ENCODE data around the gene RHOJ. TPM values are rescaled to one million over a fixed set of nuclear protein-coding genes. Genes with fewer than 3 reads are reported as not detected.

The RHOJ gene
- total and polyA plus RNA-seq, 2 donors (not counting 1 experiment from before 2014, with no cell fraction given) = not detected

- intact Hi-C loops (cut with micrococcal nuclease) = no loop called here
- Histone ChIP-seq H4K20me1 (ENCODE audit: control insufficient read depth, insufficient read depth, low read length, poor library complexity, severe bottlenecking) (no peaks in the 10 kb centered on the region), H3K4me3 (ENCODE audit: control extremely low read depth in 1 of 5, extremely low read depth in 1 of 5, insufficient read depth in 1 of 5, low read depth in 2 of 5, low read length in 4 of 5) (no peak overlapping the region), H3K36me3 (replicated peaks in 1 of 2; ENCODE audit: control extremely low read depth in 1 of 2, control insufficient read depth in 1 of 2, extremely low read depth in 1 of 2, insufficient read depth in 2 of 2, low read length in 1 of 2) (no peaks in the 10 kb centered on the region), H3K4me1 (ENCODE audit: control insufficient read depth in 2 of 2, insufficient read depth in 2 of 2, low read length in 2 of 2) (no peaks in the 10 kb centered on the region), H3K27me3 (replicated peaks in 1 of 4; ENCODE audit: control extremely low read depth in 1 of 4, control insufficient read depth in 3 of 4, insufficient read depth in 4 of 4, low read length in 3 of 4) (peaks cover 0 to 15% (median 7%) of the 10 kb centered on the region in 4 experiments), H3K4me2 (replicated peaks; ENCODE audit: low read depth, low read length, poor library complexity, severe bottlenecking) (no peak overlapping the region), H3K79me2 (ENCODE audit: control insufficient read depth, insufficient read depth, low read length) (no peaks in the 10 kb centered on the region), H2AFZ (ENCODE audit: insufficient read depth, low read depth, low read length, poor library complexity, severe bottlenecking) (no peak overlapping the region), H3K27ac (ENCODE audit: low read length in 2 of 2) (no peak overlapping the region), H3K9ac (ENCODE audit: low read length) (no peak overlapping the region), H3K9me3 (ENCODE audit: control extremely low read depth in 1 of 3, control insufficient read depth in 2 of 3, insufficient read depth in 1 of 3, low read length in 2 of 3) (no peaks in the 10 kb centered on the region)
- no peaks in the 10 kb centered on the region for H3K4me1 Mint-ChIP-seq
- no peak for ATAC-seq (ENCODE audit: low read depth)
- CTCF ChIA-PET = interaction anchor here (1.0 to 1.7 kb wide), 2 partner anchors 9 to 25 kb away, joined by 3 to 4 read pairs; no protein-coding TSS in a partner anchor
- TF ChIP-seq CTCF (IDR thresholded peaks at IDR 0.05) (no peak), EZH2 (IDR thresholded peaks at IDR 0.05; ENCODE audit: borderline replicate concordance, insufficient read depth, low read depth, low read length, poor library complexity, severe bottlenecking) (no peak)
- H3K9me3 Mint-ChIP-seq (ENCODE audit: insufficient read depth) = no peaks in the 10 kb centered on the region
- WGBS (ENCODE audit: insufficient coverage) = 100% methylated on average over 1 of the region's 1 CpG
- POLR2A ChIA-PET = no interaction called here
- H3K4me3 Mint-ChIP-seq = no peak overlapping the region
- peaks cover 18% of the 10 kb centered on the region for H3K27me3 Mint-ChIP-seq
- DNase-seq = no peak
- H3K27ac Mint-ChIP-seq = no peak overlapping the region
Observed at GRCh38 chr14:63288853-63289252, 84.6 kb downstream of the RHOJ start.

GRCh38 chr14:63290741-63291430 lies 86.6 kb downstream of the RHOJ start:
- H3K27ac ChIP-seq (ENCODE audit: low read length in 2 of 2) = no peak overlapping the region
- TF ChIP-seq CTCF (IDR thresholded peaks at IDR 0.05) (no peak), EZH2 (IDR thresholded peaks at IDR 0.05; ENCODE audit: borderline replicate concordance, insufficient read depth, low read depth, low read length, poor library complexity, severe bottlenecking) (no peak)
- ChIA-PET POLR2A (no interaction called here), CTCF (no interaction called here)
- no peak overlapping the region for H3K4me2 ChIP-seq (replicated peaks; ENCODE audit: low read depth, low read length, poor library complexity, severe bottlenecking)
- no peaks in the 10 kb centered on the region for H4K20me1 ChIP-seq (ENCODE audit: control insufficient read depth, insufficient read depth, low read length, poor library complexity, severe bottlenecking)
- H3K27me3 ChIP-seq (replicated peaks in 1 of 4; ENCODE audit: control extremely low read depth in 1 of 4, control insufficient read depth in 3 of 4, insufficient read depth in 4 of 4, low read length in 3 of 4) = peaks cover 0 to 7% (median 0%) of the 10 kb centered on the region in 4 experiments
- DNase-seq (no peak), ATAC-seq (ENCODE audit: low read depth) (no peak)
- H3K4me1 ChIP-seq (ENCODE audit: control insufficient read depth in 2 of 2, insufficient read depth in 2 of 2, low read length in 2 of 2) = no peaks in the 10 kb centered on the region
- H3K79me2 ChIP-seq (ENCODE audit: control insufficient read depth, insufficient read depth, low read length) = no peaks in the 10 kb centered on the region
- no peak overlapping the region for H3K4me3 ChIP-seq (ENCODE audit: control extremely low read depth in 1 of 5, extremely low read depth in 1 of 5, insufficient read depth in 1 of 5, low read depth in 2 of 5, low read length in 4 of 5)
- Mint-ChIP-seq H3K9me3 (ENCODE audit: insufficient read depth) (no peaks in the 10 kb centered on the region), H3K4me3 (no peak overlapping the region), H3K27me3 (peaks cover 18% of the 10 kb centered on the region), H3K27ac (no peak overlapping the region), H3K4me1 (peaks cover 3% of the 10 kb centered on the region)
- WGBS (ENCODE audit: insufficient coverage) = 87% methylated on average over 10 of the region's 12 CpGs
- H2AFZ ChIP-seq (ENCODE audit: insufficient read depth, low read depth, low read length, poor library complexity, severe bottlenecking) = no peak overlapping the region
- intact Hi-C loops (cut with micrococcal nuclease) = no loop called here
- H3K9me3 ChIP-seq (ENCODE audit: control extremely low read depth in 1 of 3, control insufficient read depth in 2 of 3, insufficient read depth in 1 of 3, low read length in 2 of 3) = no peaks in the 10 kb centered on the region
- H3K36me3 ChIP-seq (replicated peaks in 1 of 2; ENCODE audit: control extremely low read depth in 1 of 2, control insufficient read depth in 1 of 2, extremely low read depth in 1 of 2, insufficient read depth in 2 of 2, low read length in 1 of 2) = no peaks in the 10 kb centered on the region
- no peak overlapping the region for H3K9ac ChIP-seq (ENCODE audit: low read length)
